HG03571 (cell line): ENCODE measurements around the gene IFIT1.
"Not testable (repeated sequence)": the region's sequence is repeated elsewhere in the genome, so short reads cannot be mapped to it uniquely, and the experiment has no call there.

Experiments
- ATAC-seq: cut with Tn5 transposase; IDR thresholded peaks from one replicate; pipeline ENCODE4 v1.9.1; 2021; ENCODE audit not compliant: unreplicated experiment

IFIT1 gene

GRCh38 chr10:89363729-89364442, 28.5 kb upstream of the IFIT1 start:
- no peak for ATAC-seq

DNA sequence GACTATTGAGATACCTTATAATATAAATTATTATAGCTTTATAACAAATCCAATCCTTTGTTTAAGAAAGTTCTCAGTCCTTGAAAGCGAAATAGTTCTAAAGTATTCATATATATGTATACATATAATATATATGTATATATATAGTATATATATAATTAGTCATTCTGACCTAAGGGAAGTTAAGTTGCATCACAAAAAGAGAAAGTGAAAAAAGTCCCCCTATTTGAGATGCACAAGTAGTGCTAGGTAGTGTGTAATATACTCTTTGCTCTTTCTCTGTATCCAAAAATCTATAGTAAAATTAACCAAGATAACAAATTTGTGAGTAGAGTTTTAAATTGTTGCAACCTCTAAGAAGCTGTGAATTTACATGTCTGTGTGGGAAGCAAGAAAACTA, 27.9 kb upstream of the IFIT1 start:
- ATAC-seq = no peak

DNA sequence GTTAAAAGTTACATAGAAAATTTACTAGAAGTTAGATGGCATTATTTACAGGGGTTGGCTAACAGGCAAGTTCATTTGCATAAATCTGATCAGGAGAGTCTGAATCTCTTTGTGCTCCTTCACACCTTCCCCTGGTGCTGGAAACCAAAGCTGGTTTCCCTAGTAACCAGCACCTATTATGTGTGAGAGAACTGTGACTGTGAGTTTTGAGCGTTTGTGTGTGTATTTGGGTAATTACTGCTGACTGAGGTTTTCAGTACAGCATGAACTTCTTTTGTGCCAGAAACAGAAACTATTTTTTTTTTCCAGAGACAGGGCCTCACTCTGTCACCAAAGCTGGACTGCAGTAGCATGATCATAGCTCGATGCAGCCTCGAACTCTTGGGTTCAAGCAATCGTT, 24.9 kb upstream of the IFIT1 start:
- ATAC-seq = peak; percentile 70

DNA sequence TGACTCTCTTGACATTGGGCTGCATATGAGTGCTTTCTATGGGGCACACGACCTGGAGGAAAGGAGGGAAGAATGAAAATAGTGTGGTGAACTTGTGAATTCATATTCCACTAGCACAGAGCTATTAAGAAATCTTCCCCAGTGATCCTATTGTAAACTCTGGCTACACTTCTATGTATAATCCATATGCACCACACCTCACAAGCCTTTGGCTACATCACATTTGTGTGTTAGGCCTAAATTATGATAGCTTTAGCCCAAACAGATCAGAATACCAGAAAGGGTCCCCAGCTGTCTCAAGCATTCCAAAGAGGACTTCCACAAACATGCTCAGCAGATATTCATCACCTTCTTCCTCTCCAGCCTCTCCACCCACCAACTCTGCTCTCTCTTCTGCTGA, 24.3 kb upstream of the IFIT1 start:
- no peak for ATAC-seq

GRCh38 chr10:89369156-89370105, 23.0 kb upstream of the IFIT1 start:
- ATAC-seq = no peak

GRCh38 chr10:89371079-89371478, 21.3 kb upstream of the IFIT1 start:
- no peak for ATAC-seq

- no peak for ATAC-seq
These were observed 20.4 kb upstream of the IFIT1 start for GRCh38 chr10:89371987-89372386.

DNA sequence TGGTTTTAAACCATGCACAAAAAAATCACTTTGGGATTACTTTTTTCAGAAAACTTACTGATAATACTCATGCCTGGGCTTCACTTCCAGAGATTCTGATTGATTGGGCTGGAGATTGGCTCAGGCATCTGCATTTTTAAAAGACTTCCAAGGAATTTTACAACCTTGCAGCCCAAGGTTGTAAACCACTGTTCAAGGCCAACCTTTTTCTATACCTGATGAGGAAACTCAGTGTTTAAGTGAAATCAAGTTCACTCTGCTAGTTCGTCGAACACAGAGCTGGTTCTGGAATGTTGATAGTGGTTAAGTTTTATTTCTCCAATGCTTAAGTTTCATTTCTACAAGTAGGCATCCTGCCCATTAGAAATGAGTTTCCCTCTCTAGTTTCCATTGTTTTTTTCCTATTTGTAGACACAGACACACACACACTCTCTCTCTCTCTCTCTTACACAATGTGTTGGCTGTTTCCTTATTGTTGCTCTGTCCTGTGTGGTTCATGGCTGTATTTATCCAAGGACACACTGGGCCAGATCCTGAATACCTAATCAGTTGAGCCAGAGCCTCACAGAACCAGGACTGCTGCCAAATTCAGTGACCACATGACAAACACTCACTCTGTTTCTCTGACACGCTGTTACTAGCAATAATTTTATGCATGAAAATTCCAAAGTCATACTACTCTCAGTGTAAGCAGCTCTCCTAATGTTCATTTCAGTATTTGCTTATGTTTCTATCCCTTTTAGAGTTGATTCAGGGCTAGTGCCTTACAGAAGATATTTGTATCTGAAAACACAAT, 18.3 kb upstream of the IFIT1 start:
- ATAC-seq = no peak

GRCh38 chr10:89374713-89375141, 17.7 kb upstream of the IFIT1 start:
- ATAC-seq = no peak

- no peak for ATAC-seq
These were observed 14.5 kb upstream of the IFIT1 start, which contains the start of gene IFIT1B for GRCh38 chr10:89377705-89378637. Gene IFIT1B (plus strand): TSS chr10:89378056. CDS start chr10:89378136, 80 bp downstream.

DNA sequence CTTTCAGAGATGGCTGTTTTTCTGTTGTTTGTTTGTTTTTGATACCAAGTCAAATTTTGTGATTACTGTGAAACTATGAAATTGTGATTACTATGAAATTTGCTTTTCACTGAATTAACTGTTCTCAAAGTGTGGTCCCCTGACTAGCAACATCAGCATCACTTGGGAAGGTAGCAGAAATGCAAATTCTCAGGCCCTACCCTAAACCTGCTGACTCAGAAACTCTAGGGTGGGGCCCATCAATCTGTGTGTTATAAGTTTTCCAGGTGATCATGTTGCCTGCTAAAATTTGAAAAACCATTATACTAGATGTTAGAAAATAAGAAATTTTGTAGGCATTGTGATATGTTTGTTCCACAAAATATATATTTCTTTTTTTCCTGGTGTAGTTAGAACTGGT, 13.3 kb upstream of the IFIT1 start:
- ATAC-seq = no peak

- no peak for ATAC-seq
These were observed 9.7 kb upstream of the IFIT1 start for GRCh38 chr10:89382757-89383156.

DNA sequence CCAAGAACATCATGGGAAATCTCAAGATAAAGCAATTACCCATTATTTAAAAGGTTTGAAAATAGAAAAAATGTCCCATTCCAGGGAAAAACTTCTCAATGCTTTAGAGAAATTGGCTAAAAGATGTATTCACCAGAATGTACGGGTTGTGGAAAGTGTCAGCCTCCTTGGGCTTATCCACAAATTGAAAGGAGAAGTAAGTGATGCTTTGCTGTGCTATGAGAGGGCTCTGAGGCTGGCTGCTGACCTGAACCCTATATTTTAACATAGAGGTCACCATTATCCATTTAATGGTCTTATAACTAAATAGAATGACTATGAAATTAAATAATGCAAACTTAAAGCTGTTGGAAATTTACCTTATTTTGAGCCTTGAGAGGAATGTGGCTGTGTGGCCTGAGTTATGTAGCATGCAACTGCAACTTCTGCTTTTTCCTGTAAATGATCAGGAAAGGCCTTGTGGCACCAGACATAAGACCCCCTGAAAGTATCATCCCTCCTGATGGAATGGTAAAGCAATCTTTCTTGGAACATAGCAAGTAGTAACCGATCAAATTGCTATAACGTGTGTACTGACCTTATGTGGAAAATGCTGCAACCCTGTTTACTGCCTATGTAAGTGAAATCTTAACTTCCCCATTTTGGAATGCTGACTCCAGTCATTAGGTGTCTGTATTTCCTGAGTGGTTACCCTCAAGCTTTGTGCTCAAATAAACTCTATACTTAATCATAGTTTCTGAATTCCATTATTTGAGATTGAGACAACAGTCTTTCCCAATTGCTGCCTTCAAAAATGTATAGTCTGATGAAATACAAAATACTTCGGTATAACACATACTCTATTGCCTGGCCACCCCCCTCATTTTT, 7.7 kb upstream of the IFIT1 start:
- no peak for ATAC-seq

GRCh38 chr10:89388806-89389205, 3.6 kb upstream of the IFIT1 start:
- no peak for ATAC-seq

GRCh38 chr10:89389254-89389653, 3.2 kb upstream of the IFIT1 start:
- ATAC-seq = no peak

DNA sequence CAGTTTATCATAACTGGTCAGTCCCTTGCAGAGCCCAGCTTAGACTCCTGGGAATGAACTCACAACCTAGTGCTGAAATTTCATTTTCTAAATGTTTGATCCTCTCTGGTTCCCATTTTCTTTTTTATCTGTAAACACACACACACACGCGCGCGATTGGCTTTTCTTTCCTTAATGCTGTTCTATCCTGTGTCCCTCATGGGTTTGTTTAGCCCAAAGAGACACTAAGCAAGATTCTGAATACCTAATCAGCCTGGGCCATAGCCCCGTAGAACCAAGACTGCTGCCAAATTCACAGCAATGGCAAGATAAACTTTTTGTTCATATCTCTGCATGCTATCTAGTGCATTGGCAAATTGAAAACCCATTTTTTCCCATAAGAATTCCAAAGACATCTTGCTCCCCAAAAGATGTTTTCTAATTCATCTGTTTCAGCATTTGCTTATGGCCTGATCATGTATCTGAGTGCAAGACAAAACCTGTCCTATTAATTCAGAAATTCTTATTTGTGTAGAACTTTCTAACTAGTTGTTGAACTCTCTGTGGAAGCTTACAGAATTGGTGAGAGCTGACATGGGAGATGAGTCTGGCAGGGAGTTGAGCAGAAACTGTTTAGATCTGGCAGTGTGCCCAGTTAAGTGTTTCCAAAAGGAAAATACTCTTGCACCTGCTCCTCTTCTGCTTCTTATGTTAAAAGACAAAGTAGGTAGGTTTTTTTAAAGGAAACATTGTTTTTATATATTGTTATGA, 1.8 kb upstream of the IFIT1 start:
- no peak for ATAC-seq

- not testable (repeated sequence) for ATAC-seq
These were observed 1.2 kb upstream of the IFIT1 start for GRCh38 chr10:89391226-89391576.

DNA sequence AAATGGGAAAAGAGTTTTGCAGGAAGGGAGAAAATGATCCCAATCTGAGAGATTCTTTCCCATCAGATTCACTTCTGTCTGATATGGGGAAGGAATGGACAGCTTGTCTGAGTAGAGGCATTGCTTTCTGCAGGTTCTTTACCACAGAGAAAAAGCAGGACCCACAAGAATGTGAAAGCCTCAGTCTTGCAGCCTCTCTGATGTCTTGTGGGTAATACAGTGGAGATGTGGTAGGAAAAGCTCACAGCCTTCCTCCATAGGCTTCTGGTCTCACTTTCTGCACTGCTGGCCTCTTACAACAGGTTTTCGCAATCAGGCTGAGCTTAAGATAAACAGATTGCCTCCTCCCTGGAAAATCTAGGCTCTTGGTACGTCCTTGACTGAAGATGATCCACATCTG, 551 bp downstream of the IFIT1 start:
- peak; percentile 28 for ATAC-seq

- ATAC-seq = no peak
These were observed 1.5 kb downstream of the IFIT1 start for GRCh38 chr10:89393898-89394297.
